IPS DF 19.7 (cell line): Measurements from ENCODE around the gene C1orf74.
"Not testable (repeated sequence)": the region's sequence is repeated elsewhere in the genome, so short reads cannot be mapped to it uniquely, and the experiment has no call there.

Experiments used
- DNase-seq: peaks from one replicate; pipeline ENCODE4 v3.0.0-alpha.2; 2013; ENCODE audit warnings: low read depth, low spot score

The C1orf74 gene

DNA sequence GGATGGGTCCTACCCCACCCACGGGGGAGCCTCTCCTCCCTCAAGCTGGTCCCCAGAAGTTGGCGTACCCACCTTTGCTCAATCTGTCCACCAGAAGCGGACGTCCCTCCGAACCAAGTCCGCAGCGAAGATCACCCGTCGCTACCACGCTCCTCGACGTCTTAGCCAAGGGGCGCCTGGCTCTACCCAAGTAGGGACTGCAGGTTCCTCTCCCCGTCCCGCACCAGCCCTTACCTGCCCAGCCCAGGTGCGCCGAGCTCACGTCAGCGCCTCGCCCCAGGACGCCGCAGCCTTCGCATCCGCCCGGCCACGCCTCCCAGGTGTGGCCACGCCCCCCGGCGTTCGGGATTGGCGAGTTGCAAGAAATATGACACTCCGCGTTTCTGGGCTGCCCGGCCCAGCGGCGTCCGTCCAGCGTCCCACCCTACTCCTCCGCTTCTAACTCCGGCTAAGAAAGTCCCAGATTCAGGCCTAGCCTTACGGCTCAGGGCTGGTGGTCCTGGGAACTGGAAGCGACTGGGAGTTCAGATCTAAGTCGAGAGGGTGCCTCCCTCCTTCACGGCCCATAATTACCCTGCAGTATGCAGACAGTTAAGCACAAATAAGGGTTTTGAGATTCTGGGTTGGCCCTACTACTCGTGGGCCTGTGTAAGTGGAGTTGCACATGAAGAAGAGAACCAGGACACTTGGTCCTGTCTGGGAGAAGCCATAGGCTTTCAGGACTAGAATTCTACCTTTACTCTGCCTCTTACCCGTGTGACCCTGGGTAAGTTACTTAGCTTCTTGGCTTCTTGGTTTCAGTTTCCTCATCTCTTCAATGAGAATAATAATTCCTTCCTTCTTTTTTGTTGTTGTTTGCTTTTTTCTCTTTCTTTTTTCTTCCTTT lies 21.8 kb upstream of the C1orf74 start, which contains the start of gene IRF6:
Gene IRF6, minus strand, starts transcription at position 268 of the 886 bp plus-strand sequence. CDS start 4,729 bp downstream, outside the sequence.
- peak; percentile 80 for DNase-seq

- DNase-seq = no peak
These were observed 21.0 kb upstream of the C1orf74 start for GRCh38 chr1:209805341-209805781.

DNA sequence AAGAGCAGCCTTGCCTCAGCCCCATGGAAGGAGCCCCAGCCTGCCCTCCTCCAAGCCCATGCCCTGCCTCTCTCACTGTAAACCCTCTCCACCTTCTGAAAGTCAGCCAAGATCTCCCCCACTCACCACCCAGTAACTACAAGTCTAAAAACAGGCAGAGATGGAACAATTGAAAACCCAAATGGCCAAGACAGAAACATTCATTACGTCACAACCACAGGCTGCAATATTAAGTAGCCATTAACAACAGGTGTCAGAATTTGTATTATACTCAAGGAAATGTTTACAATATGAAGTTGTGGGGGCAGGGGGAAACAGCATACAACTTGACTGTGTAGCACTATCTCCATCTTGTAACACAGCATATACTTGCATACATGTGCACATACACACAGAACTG lies 19.2 kb upstream of the C1orf74 start:
- DNase-seq = no peak

DNA sequence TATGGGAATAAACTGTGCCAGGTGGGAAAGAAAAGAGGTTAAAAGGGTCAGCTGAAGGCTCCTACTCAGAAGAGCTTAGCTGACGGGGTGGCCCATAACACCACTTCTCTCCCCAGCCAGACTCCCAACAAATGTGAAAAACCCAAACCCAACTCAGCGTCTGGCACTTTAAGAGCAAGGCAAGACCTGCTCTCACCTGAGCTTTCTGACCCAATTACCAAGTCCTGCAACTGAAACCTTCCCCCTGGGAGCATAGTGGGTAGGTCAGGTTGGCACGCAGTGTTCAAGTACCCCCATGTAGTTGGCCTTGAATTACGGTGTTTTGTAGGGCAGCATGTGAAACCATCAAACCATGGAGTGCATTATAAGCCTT lies 18.4 kb upstream of the C1orf74 start:
- DNase-seq = no peak

GRCh38 chr1:209802117-209802779 lies 17.9 kb upstream of the C1orf74 start:
- DNase-seq = no peak

GRCh38 chr1:209800984-209801834 lies 16.9 kb upstream of the C1orf74 start:
- DNase-seq = no peak

- DNase-seq = no peak
These were observed 13.8 kb upstream of the C1orf74 start for GRCh38 chr1:209797978-209798639.

- not testable (repeated sequence) for DNase-seq
These were observed 9.4 kb upstream of the C1orf74 start for GRCh38 chr1:209793711-209794110.

DNA sequence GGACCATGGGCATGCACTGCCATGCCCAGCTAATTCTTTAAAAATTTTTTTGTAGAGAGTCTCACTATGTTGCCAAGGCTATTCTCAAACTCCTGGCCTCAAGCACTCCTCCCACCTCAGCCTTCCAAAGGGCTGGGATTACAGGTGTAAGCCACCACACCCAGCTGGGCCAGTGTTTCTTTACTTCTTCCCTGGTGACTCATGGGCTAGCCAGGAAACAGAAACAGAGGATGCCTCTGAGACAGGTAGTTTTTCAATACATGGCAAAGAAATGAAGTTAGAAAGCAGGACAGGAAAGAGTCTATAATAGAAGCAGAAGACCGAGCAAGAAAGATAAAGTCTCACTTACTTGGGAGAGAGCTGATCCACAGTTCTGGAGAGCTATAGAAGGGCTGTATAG lies 7.6 kb upstream of the C1orf74 start:
- no peak for DNase-seq

- no peak for DNase-seq
These were observed 6.2 kb upstream of the C1orf74 start for GRCh38 chr1:209790286-209791193.

- DNase-seq = no peak
These were observed 4.9 kb upstream of the C1orf74 start for GRCh38 chr1:209789245-209789644.

GRCh38 chr1:209787551-209787950 lies 3.2 kb upstream of the C1orf74 start:
- DNase-seq = no peak

DNA sequence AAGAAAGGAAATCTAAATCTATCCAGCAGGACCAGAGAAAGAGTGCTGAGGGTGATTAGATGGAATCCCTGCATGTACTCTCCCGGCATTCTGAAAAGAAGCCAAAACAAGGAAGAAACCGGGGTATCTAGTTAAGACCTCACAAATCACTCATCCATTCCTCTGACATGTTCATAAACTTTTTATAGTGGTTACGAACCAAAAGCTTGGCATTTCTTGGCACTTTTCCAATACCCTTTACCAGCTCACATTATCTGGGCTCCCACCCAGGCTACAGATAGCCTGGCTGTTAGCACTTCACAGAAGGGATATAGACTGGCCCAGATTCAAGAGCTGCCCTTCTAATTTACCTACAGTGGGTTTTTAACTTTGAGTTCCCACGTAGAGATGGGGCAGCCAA lies 1.8 kb upstream of the C1orf74 start:
- DNase-seq = no peak

DNA sequence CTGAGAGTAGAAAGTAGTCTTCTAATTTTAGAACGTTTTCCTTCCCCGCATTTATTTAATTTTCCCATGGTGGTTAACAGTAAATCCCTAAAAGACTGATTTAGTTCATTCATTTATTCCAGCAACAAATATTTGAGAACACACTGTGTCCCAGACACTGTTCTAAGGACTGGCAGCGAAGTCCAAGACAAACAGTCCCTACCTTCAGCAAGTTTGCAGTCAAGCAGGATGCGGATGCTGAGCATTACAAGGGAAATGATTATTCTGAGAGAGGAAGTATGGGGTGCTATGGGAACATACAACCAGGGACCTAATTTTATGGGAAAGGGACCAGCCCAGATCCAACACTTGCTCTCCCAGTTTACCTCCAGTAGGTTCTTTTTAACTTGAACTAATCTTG lies 1.2 kb upstream of the C1orf74 start:
- DNase-seq = no peak

- DNase-seq = no peak
These were observed 973 bp downstream of the C1orf74 start for GRCh38 chr1:209783386-209783785.

GRCh38 chr1:209780268-209780667 lies 4.1 kb downstream of the C1orf74 start:
- no peak for DNase-seq

GRCh38 chr1:209778102-209778501 lies 6.3 kb downstream of the C1orf74 start:
- DNase-seq = no peak

GRCh38 chr1:209777587-209777986 lies 6.8 kb downstream of the C1orf74 start:
- DNase-seq = no peak

DNA sequence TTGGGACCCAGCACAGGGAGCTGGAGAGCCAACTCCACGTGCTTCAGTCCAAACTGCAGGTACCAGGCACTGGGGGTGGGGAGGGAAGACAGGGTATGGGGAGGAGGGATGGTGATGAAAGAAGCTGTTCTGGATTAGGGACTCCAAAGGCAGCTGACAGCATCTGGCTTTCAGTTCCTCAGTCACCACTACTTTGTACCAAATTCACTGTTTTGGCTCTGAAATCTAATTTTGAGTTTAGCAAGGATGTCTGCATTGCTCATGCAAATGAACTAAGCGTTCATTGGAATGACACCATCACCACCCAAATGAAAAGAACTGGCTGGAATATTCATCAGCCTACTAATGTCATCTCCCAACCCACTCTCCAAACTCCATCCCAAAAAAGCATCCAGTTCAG lies 8.7 kb downstream of the C1orf74 start:
- DNase-seq = no peak

- no peak for DNase-seq
These were observed 9.8 kb downstream of the C1orf74 start for GRCh38 chr1:209774592-209774991.
